OCI-LY7 (cell line): ENCODE data around the gene GAK.

Source experiments
- CTCF ChIP-seq: fragments of 200-600 bp; sonication (generic); conservative IDR thresholded peaks from 2 replicates; pipeline ENCODE4 v1.5.1; 2014; ENCODE audit warnings: mild to moderate bottlenecking, antibody characterized with exemption, low read length, moderate library complexity, mixed read lengths
- EZH2phosphoT487 ChIP-seq: fragments of 200-600 bp; sonication (generic); IDR thresholded peaks from 2 replicates; pipeline ENCODE4 v1.6.1; 2018; ENCODE audit warnings: low read depth, borderline replicate concordance, mild to moderate bottlenecking, mixed run types, antibody characterized with exemption, low read length, moderate library complexity, mixed read lengths

GRCh38 chr4:824461-825062 lies 107.6 kb downstream of the GAK start:
- TF ChIP-seq CTCF (no peak), EZH2phosphoT487 (no peak)
